Sigmoid colon (tissue), 7 donors: Measurements from ENCODE around the gene DAAM1. TPM values are rescaled to one million over a fixed set of nuclear protein-coding genes. Genes with fewer than 3 reads are reported as not detected.

Experiments used
- DNase-seq: peaks from one replicate; pipeline ENCODE4 v3.0.0-alpha.2; 2019
- H3K27ac ChIP-seq, 4 donors: fragments of 200-600 bp; sonication (generic); one replicate each; pipeline ENCODE4 v1.5.1; 2016 to 2019; ENCODE audit warnings: mild to moderate bottlenecking in 1 of 4
- H3K27me3 ChIP-seq, 3 donors: fragments of 200-600 bp; sonication (generic); one replicate each; pipeline ENCODE4 v1.5.1; 2019; ENCODE audit warnings: mild to moderate bottlenecking in 1 of 3
- H3K36me3 ChIP-seq, 4 donors: fragments of 200-600 bp; sonication (generic); one replicate each; pipeline ENCODE4 v1.5.1; 2016 to 2019
- H3K4me1 ChIP-seq, 4 donors: fragments of 200-600 bp; sonication (generic); one replicate each; pipeline ENCODE4 v1.5.1; 2017 to 2019
- H3K4me3 ChIP-seq, 4 donors: fragments of 200-600 bp; sonication (generic); one replicate each; pipeline ENCODE4 v1.5.1; 2017 to 2019; ENCODE audit warnings: mild to moderate bottlenecking in 2 of 4, moderate library complexity in 1 of 4
- H3K9me3 ChIP-seq, 4 donors: fragments of 200-600 bp in 3 of 4; sonication (generic) in 3 of 4; one replicate each; pipeline versions ENCODE4 v1.5.1 to v1.6.1; 2013 to 2019
- EP300 ChIP-seq, 4 donors: sonication (generic); formaldehyde crosslinking; IDR thresholded peaks; one replicate each; pipeline ENCODE4 v1.6.1; 2017; ENCODE audit warnings: antibody characterized with exemption in 4 of 4
- POLR2A ChIP-seq, 2 donors: fragments of 450-650 bp; IDR thresholded peaks; one replicate each; pipeline ENCODE4 v1.6.1; 2016; ENCODE audit warnings: antibody characterized with exemption in 2 of 2, mild to moderate bottlenecking in 2 of 2, moderate library complexity in 2 of 2
- POLR2AphosphoS5 ChIP-seq, 4 donors: sonication (generic); formaldehyde crosslinking; IDR thresholded peaks; one replicate each; pipeline ENCODE4 v1.6.1; 2017; ENCODE audit warnings: antibody characterized with exemption in 4 of 4
- WGBS, 2 donors: extraction: QIAGEN DNeasy Blood & Tissue Kit; methylation state at CpG; one replicate each; pipeline ENCODE4 v1.1.7; 2013; 5-methylcytosine and 5-hydroxymethylcytosine counted together
- intact Hi-C: fragments of 100-400 bp; cut with DNase I; formaldehyde crosslinking; loops from one replicate; pipeline ENCODE4 v1.15.1; 2023
- polyA plus RNA-seq, 3 donors: library from polyadenylated mRNA; stranded (reverse); fragments of 200-250 nt; gene quantifications; one replicate each; pipeline ENCODE4 v1.2.3, GENCODE V29; 2013
- total RNA-seq, 4 donors: library from RNA; depleted of rRNA; stranded (reverse); fragments of >200 nt; gene quantifications; one replicate each; pipeline ENCODE4 v1.1.0, GENCODE V29; 2016
- TF ChIP-seq, protein P1 (sequence below), 4 experiments: fragments of 450-650 bp in 3 of 4; fragments of 200-600 bp in 1 of 4; IDR thresholded peaks; one replicate each; pipeline ENCODE4 v1.5.1; 2016 to 2019; ENCODE audit warnings: antibody characterized with exemption in 4 of 4, mild to moderate bottlenecking in 3 of 4, moderate library complexity in 2 of 4
- donor health status: healthy with polysubstance abuse.
- donor health status: Bipolar disorder and iron deficiency.
- donor health status: healthy.

DAAM1 gene
- total and polyA plus RNA-seq, 7 donors, result 11.4 to 77.8 (median 47.5) TPM

DNA sequence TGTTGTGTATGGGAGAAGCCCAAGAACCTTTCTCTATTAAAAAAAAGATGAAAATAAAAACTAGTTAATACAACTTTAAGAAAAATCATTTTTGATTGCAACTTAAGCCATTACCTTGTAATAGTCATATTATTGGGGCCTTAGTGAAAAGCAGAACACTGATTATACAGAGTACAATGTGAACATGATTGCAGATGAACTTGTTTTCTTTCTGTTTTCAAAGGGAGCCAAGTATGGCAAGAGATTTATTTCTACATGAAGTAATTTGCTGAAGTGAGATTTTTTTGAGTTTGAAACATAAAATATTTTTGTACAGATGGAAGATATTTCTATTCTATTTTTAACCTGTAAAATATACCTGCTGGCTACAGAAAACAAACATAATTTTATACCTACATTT is 171.8 kb downstream of the DAAM1 start:
- H3K27me3 ChIP-seq, result no peaks in the 10 kb centered on the region
- no peak for DNase-seq
- peak overlapping the region; percentile 52 to 84 (median 78) for H3K27ac ChIP-seq
- TF ChIP-seq, protein P1, sequence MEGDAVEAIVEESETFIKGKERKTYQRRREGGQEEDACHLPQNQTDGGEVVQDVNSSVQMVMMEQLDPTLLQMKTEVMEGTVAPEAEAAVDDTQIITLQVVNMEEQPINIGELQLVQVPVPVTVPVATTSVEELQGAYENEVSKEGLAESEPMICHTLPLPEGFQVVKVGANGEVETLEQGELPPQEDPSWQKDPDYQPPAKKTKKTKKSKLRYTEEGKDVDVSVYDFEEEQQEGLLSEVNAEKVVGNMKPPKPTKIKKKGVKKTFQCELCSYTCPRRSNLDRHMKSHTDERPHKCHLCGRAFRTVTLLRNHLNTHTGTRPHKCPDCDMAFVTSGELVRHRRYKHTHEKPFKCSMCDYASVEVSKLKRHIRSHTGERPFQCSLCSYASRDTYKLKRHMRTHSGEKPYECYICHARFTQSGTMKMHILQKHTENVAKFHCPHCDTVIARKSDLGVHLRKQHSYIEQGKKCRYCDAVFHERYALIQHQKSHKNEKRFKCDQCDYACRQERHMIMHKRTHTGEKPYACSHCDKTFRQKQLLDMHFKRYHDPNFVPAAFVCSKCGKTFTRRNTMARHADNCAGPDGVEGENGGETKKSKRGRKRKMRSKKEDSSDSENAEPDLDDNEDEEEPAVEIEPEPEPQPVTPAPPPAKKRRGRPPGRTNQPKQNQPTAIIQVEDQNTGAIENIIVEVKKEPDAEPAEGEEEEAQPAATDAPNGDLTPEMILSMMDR (IDR thresholded peaks at IDR 0.05), result no peak
- TF ChIP-seq POLR2AphosphoS5 (IDR thresholded peaks at IDR 0.05), result no peak
- no peak for TF ChIP-seq EP300 (IDR thresholded peaks at IDR 0.05)
- no peak for TF ChIP-seq POLR2A (IDR thresholded peaks at IDR 0.05)
- intact Hi-C loops, result no loop called here
- no peak overlapping the region for H3K4me3 ChIP-seq
- peaks cover 6 to 49% (median 23%) of the 10 kb centered on the region in 4 donors for H3K36me3 ChIP-seq
- no peaks in the 10 kb centered on the region for H3K9me3 ChIP-seq
- H3K4me1 ChIP-seq, result peaks cover 0 to 49% (median 45%) of the 10 kb centered on the region in 4 donors

DNA sequence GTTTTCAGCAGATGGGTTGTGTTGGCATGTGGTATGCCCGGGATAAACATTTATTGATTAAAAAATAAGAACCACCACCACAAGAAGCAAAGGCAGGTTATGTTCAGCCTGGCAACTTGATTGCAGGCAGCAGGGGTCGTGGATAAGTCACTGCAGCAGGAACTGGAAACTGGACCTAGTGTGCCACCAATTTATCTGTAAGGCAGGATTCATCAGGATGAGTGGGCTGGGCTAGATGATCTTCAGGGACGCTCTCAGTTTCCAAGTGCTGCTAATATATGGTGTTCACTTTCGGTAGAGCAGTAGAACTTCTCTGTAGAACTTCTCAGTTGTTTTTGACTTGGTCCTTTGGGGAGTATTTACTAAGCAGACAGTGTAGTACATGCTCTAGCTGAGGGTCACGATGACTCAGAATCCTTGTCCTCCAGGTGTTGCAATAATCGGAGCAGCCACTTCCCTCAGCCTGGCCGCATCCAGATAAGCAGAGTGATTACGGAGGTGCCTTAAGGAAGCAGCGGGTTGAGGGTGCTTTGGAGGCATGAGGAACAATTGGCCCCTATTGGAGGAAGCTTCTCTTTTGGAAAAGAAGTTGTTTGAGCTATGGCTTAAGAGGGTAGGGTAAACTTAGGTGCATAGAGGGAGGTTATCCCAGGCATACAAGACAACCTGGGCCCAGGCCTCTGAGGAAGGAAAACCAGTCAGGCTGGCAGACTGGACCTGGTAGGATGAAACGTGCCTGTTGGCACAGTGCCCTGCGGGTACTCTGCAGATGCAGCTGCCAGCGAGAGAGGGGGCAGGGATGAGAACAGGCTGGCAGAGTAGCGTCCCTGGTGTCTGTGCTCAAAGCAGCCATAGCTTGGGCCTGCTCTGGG is 172.7 kb downstream of the DAAM1 start:
- DNase-seq, result peak; percentile 84
- H3K27ac ChIP-seq, result peak overlapping the region; percentile 56 to 84 (median 78)
- TF ChIP-seq POLR2AphosphoS5 (IDR thresholded peaks at IDR 0.05), result peak in 1 of 4 donors; percentile 31
- no peak for TF ChIP-seq POLR2A (IDR thresholded peaks at IDR 0.05)
- H3K4me3 ChIP-seq, result no peak overlapping the region
- WGBS, 2 donors, result 35 to 60% methylated on average over 13 of the region's 13 CpGs
- H3K4me1 ChIP-seq, result peaks cover 0 to 49% (median 45%) of the 10 kb centered on the region in 4 donors
- H3K27me3 ChIP-seq, result no peaks in the 10 kb centered on the region
- no peaks in the 10 kb centered on the region for H3K9me3 ChIP-seq
- peaks cover 6 to 47% (median 20%) of the 10 kb centered on the region in 4 donors for H3K36me3 ChIP-seq
- intact Hi-C loops, result no loop called here

DNA sequence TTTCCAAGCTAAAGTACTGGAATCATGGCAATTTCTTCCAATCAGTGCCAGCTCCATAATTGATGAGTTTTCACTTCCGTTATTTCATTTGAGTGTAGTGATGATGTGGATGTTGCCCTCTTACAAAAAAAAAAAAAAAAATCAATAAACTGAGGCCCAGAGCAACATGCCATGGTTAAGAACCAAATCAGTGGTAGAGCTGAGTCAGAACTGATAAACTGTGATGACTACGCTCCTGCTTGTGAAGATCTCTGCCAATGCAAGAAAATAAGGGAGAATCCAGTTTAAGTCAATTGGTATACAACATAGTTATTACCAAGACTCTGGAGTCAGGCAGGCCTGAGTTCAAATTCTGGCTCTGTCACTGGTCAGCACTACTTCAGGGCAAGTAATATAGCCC is 174.0 kb downstream of the DAAM1 start:
- Histone ChIP-seq H3K9me3 (no peaks in the 10 kb centered on the region), H3K27me3 (no peaks in the 10 kb centered on the region), H3K36me3 (peaks cover 6 to 37% (median 15%) of the 10 kb centered on the region in 4 donors), H3K4me3 (no peak overlapping the region), H3K27ac (peak overlapping the region in 3 of 4 donors; percentile 78 to 84 (median 79)), H3K4me1 (peaks cover 0 to 47% (median 42%) of the 10 kb centered on the region in 4 donors)
- intact Hi-C loops, result no loop called here
- 96% methylated on average over 2 of the region's 2 CpGs for WGBS, 2 donors
- DNase-seq, result no peak
- TF ChIP-seq EP300 (IDR thresholded peaks at IDR 0.05) (no peak), POLR2AphosphoS5 (IDR thresholded peaks at IDR 0.05) (no peak), POLR2A (IDR thresholded peaks at IDR 0.05) (no peak)
- TF ChIP-seq, protein P1 (IDR thresholded peaks at IDR 0.05), result no peak

DNA sequence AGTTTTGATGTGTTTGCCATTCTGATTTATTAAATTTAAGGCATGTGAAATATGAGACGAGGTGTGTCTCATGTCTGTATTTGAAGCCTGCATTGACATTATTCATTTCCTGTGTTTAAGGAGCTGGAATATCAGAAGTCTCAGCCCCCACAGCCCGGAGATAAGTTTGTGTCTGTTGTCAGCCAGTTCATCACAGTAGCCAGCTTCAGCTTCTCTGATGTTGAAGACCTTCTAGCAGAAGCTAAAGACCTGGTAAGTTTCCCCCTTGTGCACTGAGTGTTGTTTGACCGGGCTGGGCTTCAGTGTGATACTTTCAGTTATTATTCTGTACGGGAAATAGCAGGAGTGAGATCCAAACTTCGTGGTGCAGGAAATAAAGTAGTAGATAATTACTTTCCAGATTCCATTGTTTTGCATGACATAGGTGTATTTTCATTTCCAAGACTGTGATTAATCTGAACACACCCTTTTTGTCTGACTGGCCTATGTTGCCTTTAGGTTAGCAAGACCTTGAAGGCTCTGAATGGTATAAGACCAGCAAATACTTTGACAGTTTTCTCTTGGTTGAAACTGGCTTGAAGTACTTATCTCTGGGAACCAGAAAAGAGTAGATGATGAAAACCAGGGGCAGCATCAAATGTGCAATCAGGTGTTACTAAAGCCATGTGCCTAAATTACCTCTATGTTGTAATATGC is 175.2 kb downstream of the DAAM1 start:
- no peak for DNase-seq
- no peaks in the 10 kb centered on the region for H3K27me3 ChIP-seq
- no peak overlapping the region for H3K4me3 ChIP-seq
- intact Hi-C loops, result no loop called here
- H3K36me3 ChIP-seq, result peaks cover 6 to 46% (median 20%) of the 10 kb centered on the region in 4 donors
- 57 to 72% methylated on average over 5 of the region's 5 CpGs for WGBS, 2 donors
- no peaks in the 10 kb centered on the region for H3K9me3 ChIP-seq
- peaks cover 0 to 35% (median 31%) of the 10 kb centered on the region in 4 donors for H3K4me1 ChIP-seq
- TF ChIP-seq POLR2AphosphoS5 (IDR thresholded peaks at IDR 0.05), result no peak
- H3K27ac ChIP-seq, result peak overlapping the region in 1 of 4 donors; percentile 84

DNA sequence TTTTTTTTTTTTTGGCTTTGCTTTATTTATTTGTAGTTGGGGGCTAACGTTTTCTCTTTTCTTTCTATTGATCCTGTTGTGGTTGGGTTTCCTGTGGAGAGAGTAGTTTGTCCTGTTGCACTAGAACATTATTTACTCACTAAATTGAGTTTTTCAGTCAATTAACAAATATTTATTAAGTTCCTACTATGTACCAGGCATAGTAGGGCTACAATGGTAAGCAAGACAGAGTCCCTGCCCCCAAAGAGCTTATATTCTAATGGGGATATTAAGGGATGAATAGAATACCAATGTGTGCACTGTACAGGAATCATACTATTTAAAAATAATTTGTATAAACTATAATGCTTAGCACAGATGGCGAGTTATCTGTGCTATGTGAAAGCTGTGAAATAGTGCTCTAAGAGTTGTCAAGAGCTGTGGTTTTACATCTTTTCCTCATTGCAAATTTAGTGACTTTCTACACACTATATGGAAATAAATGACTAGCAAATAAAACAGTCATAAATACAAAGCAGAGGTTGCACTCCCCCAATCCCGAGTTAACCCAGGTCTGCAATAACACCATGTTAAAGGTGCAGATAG is 181.8 kb downstream of the DAAM1 start:
- TF ChIP-seq, protein P1 (IDR thresholded peaks at IDR 0.05), result no peak
- TF ChIP-seq POLR2AphosphoS5 (IDR thresholded peaks at IDR 0.05) (no peak), EP300 (IDR thresholded peaks at IDR 0.05) (no peak), POLR2A (IDR thresholded peaks at IDR 0.05) (no peak)
- intact Hi-C loops, result no loop called here
- 79 to 83% methylated on average over 3 of the region's 3 CpGs for WGBS, 2 donors

More for the DNA sequence above, 181.8 kb downstream of the DAAM1 start:
- H3K4me3 ChIP-seq, result no peak overlapping the region
- H3K9me3 ChIP-seq, result no peaks in the 10 kb centered on the region
- DNase-seq, result no peak
- H3K27me3 ChIP-seq, result no peaks in the 10 kb centered on the region
- H3K27ac ChIP-seq, result no peak overlapping the region
- H3K36me3 ChIP-seq, result peaks cover 0 to 29% (median 10%) of the 10 kb centered on the region in 4 donors
- H3K4me1 ChIP-seq, result peaks cover 0 to 8% (median 0%) of the 10 kb centered on the region in 4 donors
